Ectodermal cell (in vitro differentiated cells): ENCODE measurements around the gene TMEM273.
"Not testable (repeated sequence)": the region's sequence is repeated elsewhere in the genome, so short reads cannot be mapped to it uniquely, and the experiment has no call there.

ENCODE experiments used
- H3K27ac ChIP-seq: 2 replicates; pipeline ENCODE4 v1.7.0; 2013; ENCODE audit warnings: mild to moderate bottlenecking, low read depth, low read length; ENCODE audit not compliant: insufficient read depth, poor library complexity, severe bottlenecking
- H3K27me3 ChIP-seq: 2 replicates; pipeline ENCODE4 v1.7.0; 2013; ENCODE audit warnings: mild to moderate bottlenecking, low read length; ENCODE audit not compliant: insufficient read depth, control insufficient read depth, poor library complexity, severe bottlenecking
- H3K36me3 ChIP-seq: one replicate; pipeline ENCODE4 v1.7.0; 2013; ENCODE audit warnings: low read length; ENCODE audit not compliant: control insufficient read depth, insufficient read depth
- H3K4me1 ChIP-seq: one replicate; pipeline ENCODE4 v1.7.0; 2013; ENCODE audit warnings: low read length; ENCODE audit not compliant: control insufficient read depth, insufficient read depth
- H3K4me3 ChIP-seq: 2 replicates; pipeline ENCODE4 v1.7.0; 2013; ENCODE audit warnings: low read depth, low read length, control low read depth; ENCODE audit not compliant: insufficient read depth
- H3K9me3 ChIP-seq: 2 replicates; pipeline ENCODE4 v1.7.0; 2013; ENCODE audit warnings: mild to moderate bottlenecking, low read length, moderate library complexity; ENCODE audit not compliant: control insufficient read depth
- WGBS, 2 experiments: methylation state at CpG; one replicate each; pipeline ENCODE4 v1.1.7; 2013; ENCODE audit warnings: missing lambda C conversion rate in 2 of 2; 5-methylcytosine and 5-hydroxymethylcytosine counted together

The TMEM273 gene

DNA sequence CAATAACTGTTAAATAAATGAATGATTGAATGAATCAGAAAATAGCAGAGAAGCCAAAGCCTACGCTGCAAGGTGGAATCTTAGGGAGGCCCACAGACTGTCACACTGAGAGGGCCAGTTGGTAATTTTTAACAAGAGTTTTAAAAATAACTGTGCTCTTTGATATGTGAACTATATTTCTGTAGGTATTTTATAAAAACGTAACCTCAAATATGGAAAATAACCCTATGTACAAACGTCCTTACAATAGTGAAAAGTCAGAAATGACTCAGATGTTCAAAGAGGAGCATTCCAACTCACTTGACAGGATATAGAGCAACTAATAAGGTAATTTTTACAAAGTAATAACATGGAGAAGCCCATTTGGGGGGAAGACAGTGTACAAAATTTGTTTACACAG lies 18.9 kb upstream of the TMEM273 start:
- Histone ChIP-seq H3K27ac (no peak overlapping the region), H3K4me3 (no peak overlapping the region), H3K27me3 (no peaks in the 10 kb centered on the region), H3K9me3 (no peaks in the 10 kb centered on the region), H3K36me3 (no peaks in the 10 kb centered on the region), H3K4me1 (no peaks in the 10 kb centered on the region)
- 92 to 94% methylated on average over 1 to 3 of the region's 3 CpGs for whole genome bisulfite sequencing, 2 experiments

GRCh38 chr10:49205206-49205605 lies 17.0 kb upstream of the TMEM273 start:
- Histone ChIP-seq H3K36me3 (no peaks in the 10 kb centered on the region), H3K9me3 (no peaks in the 10 kb centered on the region), H3K27me3 (no peaks in the 10 kb centered on the region), H3K27ac (no peak overlapping the region), H3K4me1 (no peaks in the 10 kb centered on the region), H3K4me3 (no peak overlapping the region)
- 80 to 83% methylated on average over 3 of the region's 3 CpGs for WGBS, 2 experiments

DNA sequence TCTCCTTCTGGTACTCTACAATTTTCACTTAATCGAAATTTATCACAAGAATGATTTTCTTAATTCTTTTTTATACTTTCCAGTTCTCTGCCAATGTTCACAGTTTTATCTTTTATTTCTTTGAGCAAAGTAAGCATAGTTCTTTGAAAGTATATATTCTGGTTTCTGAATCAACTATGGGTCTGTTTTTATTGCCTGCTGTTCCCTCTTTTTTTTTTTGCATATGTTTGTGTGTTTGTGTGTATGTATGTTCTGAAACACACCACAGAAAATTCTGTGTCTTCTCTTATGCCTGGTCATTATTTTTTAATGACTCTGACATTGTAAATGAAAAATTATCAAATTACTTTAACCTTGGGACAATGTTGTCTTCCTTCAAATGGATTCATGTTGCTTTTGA lies 15.9 kb upstream of the TMEM273 start:
- H3K27ac ChIP-seq, result no peak overlapping the region
- no peaks in the 10 kb centered on the region for H3K4me1 ChIP-seq
- no peaks in the 10 kb centered on the region for H3K36me3 ChIP-seq
- no peaks in the 10 kb centered on the region for H3K27me3 ChIP-seq
- no peak overlapping the region for H3K4me3 ChIP-seq
- no peaks in the 10 kb centered on the region for H3K9me3 ChIP-seq
- WGBS, 2 experiments, result 67 to 100% methylated on average over 1 of the region's 1 CpG

DNA sequence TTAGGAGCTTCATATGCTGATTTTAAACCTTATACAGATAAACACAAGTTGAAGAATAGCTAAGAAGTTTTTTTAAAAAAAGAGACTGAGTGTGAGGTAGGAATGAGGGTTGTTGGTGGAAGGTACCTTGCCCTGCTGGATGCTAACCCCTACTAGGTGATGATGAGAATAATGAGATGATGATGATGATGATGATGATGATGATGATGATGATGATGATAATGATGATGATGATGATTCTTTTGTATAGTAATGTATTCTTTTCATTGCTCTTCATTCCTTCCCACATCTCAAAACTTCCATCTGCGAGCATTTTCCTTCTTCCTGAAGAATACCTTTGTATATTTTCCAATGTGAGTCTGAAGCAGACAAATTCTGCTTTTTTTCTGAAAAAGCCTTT lies 14.1 kb upstream of the TMEM273 start:
- Histone ChIP-seq H3K9me3 (no peaks in the 10 kb centered on the region), H3K27me3 (no peaks in the 10 kb centered on the region), H3K4me3 (no peak overlapping the region), H3K4me1 (no peaks in the 10 kb centered on the region), H3K27ac (no peak overlapping the region), H3K36me3 (no peaks in the 10 kb centered on the region)
- 100% methylated on average over 1 of the region's 1 CpG for WGBS, 2 experiments

- H3K27me3 ChIP-seq, result no peaks in the 10 kb centered on the region
- no peaks in the 10 kb centered on the region for H3K9me3 ChIP-seq
- WGBS, 2 experiments, result no CpG with 5 or more reads among the region's 2 CpGs
- no peaks in the 10 kb centered on the region for H3K36me3 ChIP-seq
- H3K4me3 ChIP-seq, result no peak overlapping the region
- H3K4me1 ChIP-seq, result no peaks in the 10 kb centered on the region
- H3K27ac ChIP-seq, result no peak overlapping the region
Measured at GRCh38 chr10:49200854-49201253, 12.7 kb upstream of the TMEM273 start.

GRCh38 chr10:49197171-49197570 lies 9.0 kb upstream of the TMEM273 start:
- no peak overlapping the region for H3K27ac ChIP-seq
- no peaks in the 10 kb centered on the region for H3K27me3 ChIP-seq
- H3K4me1 ChIP-seq, result no peaks in the 10 kb centered on the region
- no peaks in the 10 kb centered on the region for H3K9me3 ChIP-seq
- no peaks in the 10 kb centered on the region for H3K36me3 ChIP-seq
- H3K4me3 ChIP-seq, result no peak overlapping the region
- 90 to 92% methylated on average over 6 of the region's 6 CpGs for WGBS, 2 experiments

DNA sequence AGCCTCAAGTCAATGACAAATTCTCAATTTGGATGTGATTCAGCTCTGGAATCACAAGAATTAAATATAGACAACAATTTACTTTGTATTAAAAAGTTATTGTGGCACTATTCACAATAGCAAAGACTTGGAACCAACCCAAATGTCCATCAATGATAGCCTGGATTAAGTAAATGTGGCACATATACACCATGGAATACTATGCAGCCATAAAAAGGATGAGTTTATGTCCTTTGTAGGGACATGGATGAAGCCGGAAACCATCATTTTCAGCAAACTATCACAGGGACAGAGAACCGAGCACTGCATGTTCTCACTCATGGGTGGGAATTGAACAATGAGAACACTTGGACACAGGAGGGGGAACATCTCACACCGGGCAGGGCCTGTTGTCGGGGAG lies 7.7 kb upstream of the TMEM273 start:
- H3K36me3 ChIP-seq, H3K4me3 ChIP-seq, H3K27ac ChIP-seq, H3K9me3 ChIP-seq, H3K27me3 ChIP-seq, H3K4me1 ChIP-seq: not testable (repeated sequence)
- WGBS, 2 experiments, result 77 to 95% methylated on average over 4 of the region's 4 CpGs

DNA sequence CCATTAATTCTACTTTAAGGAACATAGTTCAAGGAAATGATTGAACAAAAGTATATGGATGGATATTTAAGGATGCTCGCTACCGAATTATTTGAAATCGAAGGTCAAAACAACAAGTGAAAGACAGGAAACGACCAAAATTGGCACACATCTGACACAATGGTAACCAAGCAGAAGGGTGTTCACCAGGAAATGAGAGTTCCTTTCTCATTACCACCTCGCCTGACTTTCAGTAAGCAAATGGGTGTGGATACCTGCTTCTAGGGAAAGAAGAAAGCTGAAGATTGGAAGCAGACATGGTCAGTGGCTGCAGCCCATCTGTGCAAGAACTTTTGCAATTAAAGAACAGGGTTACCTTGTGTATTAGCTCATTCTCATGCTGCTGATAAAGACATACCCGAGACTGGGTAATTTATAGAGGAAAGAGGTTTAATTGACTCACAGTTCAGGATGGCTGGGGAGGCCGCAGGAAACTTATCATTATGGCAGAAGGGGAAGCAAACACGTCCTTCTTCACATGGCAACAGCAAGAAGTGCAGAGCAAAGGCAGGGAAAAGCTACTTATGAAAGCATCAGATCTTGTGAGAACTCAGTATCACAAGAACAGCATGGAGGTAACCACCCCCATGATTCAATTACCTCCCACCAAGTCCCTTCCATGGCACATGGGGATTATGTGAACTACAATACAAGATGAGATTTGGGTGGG lies 6.2 kb upstream of the TMEM273 start:
- Histone ChIP-seq H3K27me3 (no peaks in the 10 kb centered on the region), H3K9me3 (no peaks in the 10 kb centered on the region), H3K4me1 (no peaks in the 10 kb centered on the region), H3K4me3 (no peak overlapping the region), H3K27ac (no peak overlapping the region), H3K36me3 (no peaks in the 10 kb centered on the region)
- WGBS, 2 experiments, result 89 to 95% methylated on average over 8 of the region's 8 CpGs

DNA sequence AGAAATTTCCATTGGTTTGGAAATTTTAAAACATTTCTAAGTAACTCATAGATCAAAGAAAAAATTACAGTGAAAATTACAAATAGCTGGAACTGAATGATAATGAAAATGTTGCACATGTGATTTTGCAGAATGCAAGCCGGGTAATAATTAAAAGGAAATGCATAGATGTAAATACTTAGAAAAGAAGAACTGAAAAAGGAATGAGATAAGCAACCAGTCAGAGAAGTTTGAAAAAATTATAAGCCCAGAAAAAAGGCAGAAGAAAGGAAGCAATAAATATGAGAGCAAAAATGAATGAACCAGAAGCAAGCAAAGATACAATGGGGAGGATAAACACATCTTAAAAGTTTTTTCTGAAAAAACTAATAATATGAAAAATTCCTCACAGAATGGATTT lies 3.2 kb upstream of the TMEM273 start:
- 91% methylated on average over 1 of the region's 1 CpG for WGBS, 2 experiments
- Histone ChIP-seq H3K27me3 (no peaks in the 10 kb centered on the region), H3K27ac (no peak overlapping the region), H3K36me3 (no peaks in the 10 kb centered on the region), H3K4me1 (no peaks in the 10 kb centered on the region), H3K4me3 (no peak overlapping the region), H3K9me3 (no peaks in the 10 kb centered on the region)

GRCh38 chr10:49189422-49189821 lies 1.2 kb upstream of the TMEM273 start:
- no peaks in the 10 kb centered on the region for H3K4me1 ChIP-seq
- no peaks in the 10 kb centered on the region for H3K27me3 ChIP-seq
- no peak overlapping the region for H3K4me3 ChIP-seq
- WGBS, 2 experiments, result 92 to 95% methylated on average over 6 of the region's 6 CpGs
- no peak overlapping the region for H3K27ac ChIP-seq
- no peaks in the 10 kb centered on the region for H3K36me3 ChIP-seq
- H3K9me3 ChIP-seq, result no peaks in the 10 kb centered on the region

DNA sequence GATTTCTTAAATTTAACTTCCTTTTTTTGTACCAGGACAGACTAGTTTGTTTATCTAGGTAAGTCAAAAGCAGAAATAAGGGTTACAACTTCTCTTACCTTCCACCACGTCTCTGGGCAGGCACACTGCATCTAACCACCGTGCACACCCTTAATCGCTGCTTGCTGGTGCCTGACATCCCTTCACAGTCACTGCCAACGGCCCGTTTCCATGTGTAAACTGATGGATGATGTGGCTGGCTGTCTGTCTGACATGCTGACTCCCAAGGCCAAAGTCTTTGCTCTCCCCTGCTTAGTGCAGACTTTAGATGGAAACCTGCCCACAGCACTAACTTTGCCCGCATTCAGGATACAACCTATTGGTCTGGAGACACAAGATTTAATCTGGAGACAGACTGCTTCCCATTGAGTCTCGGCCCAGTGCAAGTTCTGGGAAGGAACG lies 1.1 kb downstream of the TMEM273 start:
- no peaks in the 10 kb centered on the region for H3K36me3 ChIP-seq
- 92 to 96% methylated on average over 8 of the region's 8 CpGs for WGBS, 2 experiments
- H3K9me3 ChIP-seq, result no peaks in the 10 kb centered on the region
- no peaks in the 10 kb centered on the region for H3K4me1 ChIP-seq
- no peak overlapping the region for H3K4me3 ChIP-seq
- H3K27ac ChIP-seq, result no peak overlapping the region
- H3K27me3 ChIP-seq, result no peaks in the 10 kb centered on the region
